GM12875 (cell line): Measurements from ENCODE around the gene MAST1.

Experiments used
- H3K4me3 ChIP-seq: one replicate; pipeline ENCODE4 v1.5.1; 2011; ENCODE audit warnings: low read depth, low read length, control low read depth
- TF ChIP-seq, protein P1 (sequence below): IDR thresholded peaks from 2 replicates; pipeline ENCODE4 v1.5.1; 2011; ENCODE audit warnings: low read depth, mild to moderate bottlenecking, control low read depth, inconsistent platforms, low read length, moderate library complexity, borderline replicate concordance; ENCODE audit not compliant: insufficient read depth

The MAST1 gene

DNA sequence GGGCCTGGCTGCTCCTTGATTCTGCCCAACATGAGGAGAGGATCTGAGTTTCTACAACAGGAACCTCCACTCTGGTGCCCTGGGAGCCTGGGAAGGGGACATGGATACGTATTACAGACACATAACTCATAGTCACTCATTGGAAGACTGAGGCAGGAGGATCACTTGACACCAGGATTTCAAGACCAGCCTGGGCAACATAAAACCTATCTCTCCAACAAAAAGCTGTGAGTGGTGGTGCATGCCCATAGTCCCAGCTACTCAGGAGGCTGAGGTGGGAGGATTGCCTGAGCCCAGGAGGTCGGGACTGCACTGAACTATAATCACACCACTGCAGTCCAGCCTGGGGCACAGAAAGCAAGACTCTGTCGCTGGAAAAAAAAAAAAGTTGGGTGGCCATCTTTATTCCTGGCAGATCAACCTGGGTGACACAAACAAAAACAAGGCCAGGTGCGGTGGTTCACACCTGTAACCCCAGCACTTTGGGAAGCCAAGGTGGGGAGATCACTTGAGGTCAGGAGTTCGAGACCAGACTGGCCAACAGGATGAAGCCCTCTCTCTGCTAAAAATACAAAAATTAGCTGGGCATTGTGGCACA lies 49.8 kb downstream of the MAST1 start:
- TF ChIP-seq, protein P1, sequence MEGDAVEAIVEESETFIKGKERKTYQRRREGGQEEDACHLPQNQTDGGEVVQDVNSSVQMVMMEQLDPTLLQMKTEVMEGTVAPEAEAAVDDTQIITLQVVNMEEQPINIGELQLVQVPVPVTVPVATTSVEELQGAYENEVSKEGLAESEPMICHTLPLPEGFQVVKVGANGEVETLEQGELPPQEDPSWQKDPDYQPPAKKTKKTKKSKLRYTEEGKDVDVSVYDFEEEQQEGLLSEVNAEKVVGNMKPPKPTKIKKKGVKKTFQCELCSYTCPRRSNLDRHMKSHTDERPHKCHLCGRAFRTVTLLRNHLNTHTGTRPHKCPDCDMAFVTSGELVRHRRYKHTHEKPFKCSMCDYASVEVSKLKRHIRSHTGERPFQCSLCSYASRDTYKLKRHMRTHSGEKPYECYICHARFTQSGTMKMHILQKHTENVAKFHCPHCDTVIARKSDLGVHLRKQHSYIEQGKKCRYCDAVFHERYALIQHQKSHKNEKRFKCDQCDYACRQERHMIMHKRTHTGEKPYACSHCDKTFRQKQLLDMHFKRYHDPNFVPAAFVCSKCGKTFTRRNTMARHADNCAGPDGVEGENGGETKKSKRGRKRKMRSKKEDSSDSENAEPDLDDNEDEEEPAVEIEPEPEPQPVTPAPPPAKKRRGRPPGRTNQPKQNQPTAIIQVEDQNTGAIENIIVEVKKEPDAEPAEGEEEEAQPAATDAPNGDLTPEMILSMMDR, result no peak
- H3K4me3 ChIP-seq, result no peak overlapping the region

DNA sequence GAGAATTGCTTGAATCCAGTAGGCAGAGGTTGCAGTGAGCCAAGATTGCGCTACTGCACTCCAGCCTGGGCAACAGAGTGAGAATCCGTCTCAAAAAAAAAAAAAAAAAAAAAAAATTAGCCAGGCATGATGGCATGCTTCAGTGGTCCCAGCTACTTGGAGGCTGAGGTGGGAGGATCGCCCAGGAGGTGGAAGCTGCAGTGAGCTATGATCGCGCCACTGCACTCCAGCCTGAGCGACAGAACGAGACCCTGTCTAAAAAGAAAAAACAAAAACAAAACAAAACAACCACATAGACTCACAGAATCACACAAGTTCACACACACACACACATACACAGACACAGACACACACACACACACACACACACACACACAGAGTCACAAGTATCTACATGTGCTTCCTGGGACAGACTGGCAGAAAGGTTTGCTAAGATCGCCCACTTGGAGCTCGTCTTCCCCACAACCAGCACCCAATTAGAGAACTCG lies 52.0 kb downstream of the MAST1 start:
- peak overlapping the region; percentile 2 for H3K4me3 ChIP-seq

GRCh38 chr19:12890787-12891552 lies 52.7 kb downstream of the MAST1 start, which contains the start of gene GCDH:
Gene GCDH (plus strand): TSS chr19:12891160. CDS start chr19:12891305, 145 bp downstream.
- TF ChIP-seq, protein P1, result no peak
- H3K4me3 ChIP-seq, result peak within 1 kb of the TSS; percentile 94

GRCh38 chr19:12891553-12892021 lies 53.3 kb downstream of the MAST1 start:
- peak overlapping the region; percentile 94 for H3K4me3 ChIP-seq
- TF ChIP-seq, protein P1, result no peak

- TF ChIP-seq, protein P1, result no peak
- no peak overlapping the region for H3K4me3 ChIP-seq
Observed at GRCh38 chr19:12893582-12893981, 55.3 kb downstream of the MAST1 start.

GRCh38 chr19:12896460-12896859 lies 58.1 kb downstream of the MAST1 start:
- no peak overlapping the region for H3K4me3 ChIP-seq
- TF ChIP-seq, protein P1, result no peak

GRCh38 chr19:12899891-12900518 lies 61.7 kb downstream of the MAST1 start:
- no peak overlapping the region for H3K4me3 ChIP-seq
- TF ChIP-seq, protein P1, result no peak
